ENCODE data around the gene UTF1. TPM values are rescaled to one million over a fixed set of nuclear protein-coding genes. Genes with fewer than 3 reads are reported as not detected.

UTF1 gene
- total RNA-seq, 1 experiment from 2014 or later, result not detected

GRCh38 chr10:133245439-133246235, 15.6 kb downstream of the UTF1 start:
- no peak for DNase-seq (ENCODE audit: low read depth)

- DNase-seq (ENCODE audit: low read depth), result no peak
Measured at GRCh38 chr10:133246236-133246626, 16.2 kb downstream of the UTF1 start.

- no peak for DNase-seq (ENCODE audit: low read depth)
Measured at GRCh38 chr10:133247681-133248333, 17.8 kb downstream of the UTF1 start.

GRCh38 chr10:133248334-133248715, 18.3 kb downstream of the UTF1 start:
- DNase-seq (ENCODE audit: low read depth), result no peak

- no peak for DNase-seq (ENCODE audit: low read depth)
Measured at GRCh38 chr10:133249094-133249780, 19.2 kb downstream of the UTF1 start.

- DNase-seq (ENCODE audit: low read depth), result no peak
Measured at GRCh38 chr10:133249975-133250754, 20.1 kb downstream of the UTF1 start.

GRCh38 chr10:133251388-133252222, 21.6 kb downstream of the UTF1 start:
- no peak for DNase-seq (ENCODE audit: low read depth)

GRCh38 chr10:133252223-133252552, 22.2 kb downstream of the UTF1 start:
- no peak for DNase-seq (ENCODE audit: low read depth)

GRCh38 chr10:133253361-133253955, 23.4 kb downstream of the UTF1 start:
- DNase-seq (ENCODE audit: low read depth), result no peak

GRCh38 chr10:133254421-133255120, 24.6 kb downstream of the UTF1 start:
- DNase-seq (ENCODE audit: low read depth), result no peak

- DNase-seq (ENCODE audit: low read depth), result no peak
Measured at GRCh38 chr10:133255323-133255722, 25.3 kb downstream of the UTF1 start.

- no peak for DNase-seq (ENCODE audit: low read depth)
Measured at GRCh38 chr10:133257489-133258065, 27.6 kb downstream of the UTF1 start.

GRCh38 chr10:133258066-133258817, 28.2 kb downstream of the UTF1 start:
- no peak for DNase-seq (ENCODE audit: low read depth)

- peak; percentile 99 for DNase-seq (ENCODE audit: low read depth)
Measured at GRCh38 chr10:133258818-133259601, 29.0 kb downstream of the UTF1 start.

- no peak for DNase-seq (ENCODE audit: low read depth)
Measured at GRCh38 chr10:133259602-133259989, 29.6 kb downstream of the UTF1 start.

- DNase-seq (ENCODE audit: low read depth), result peak; percentile 30
Measured at GRCh38 chr10:133260895-133261725, 31.1 kb downstream of the UTF1 start.

- peak; percentile 42 for DNase-seq (ENCODE audit: low read depth)
Measured at GRCh38 chr10:133261726-133262325, 31.8 kb downstream of the UTF1 start.

Data from LHCN-M2 (cell line).